Cardiac fibroblast (primary cell): ENCODE measurements around the gene RESP18.
A peak's percentile ranks its signal among the peaks of the same experiment; 100 is the strongest.

Experiments used
- DNase-seq, 2 donors: peaks; one replicate each; pipeline versions ENCODE4 v3.0.0 to v3.0.0-alpha.2; 2010; ENCODE audit warnings: low read depth in 2 of 2
- H3K4me3 ChIP-seq, 2 donors: replicated peaks in 1 of 2; 1 replicate in 1 of 2; 2 replicates in 1 of 2; pipeline ENCODE4 v1.5.1; 2011; ENCODE audit warnings: low read depth in 2 of 2, low read length in 2 of 2, mild to moderate bottlenecking in 2 of 2, moderate library complexity in 1 of 2
- CTCF ChIP-seq: IDR thresholded peaks from one replicate; pipeline ENCODE4 v1.5.1; 2011; ENCODE audit warnings: low read depth, mild to moderate bottlenecking, low read length, inconsistent platforms

RESP18 gene

GRCh38 chr2:219309278-219309677 is 23.3 kb downstream of the RESP18 start, which contains the start of gene PTPRN:
TSS of gene PTPRN (minus strand) at chr2:219309401. CDS start at chr2:219309332, 69 bp downstream.
- DNase-seq, result peak in 1 of 2 donors; percentile 54
- peak within 1 kb of the TSS in 1 of 2 donors; percentile 5 for H3K4me3 ChIP-seq
- TF ChIP-seq CTCF, result no peak

- peak; percentile 63 to 64 for DNase-seq
- H3K4me3 ChIP-seq, result peak overlapping the region in 1 of 2 donors; percentile 5
- TF ChIP-seq CTCF, result no peak
These were observed 24.1 kb downstream of the RESP18 start for GRCh38 chr2:219308142-219309101.

GRCh38 chr2:219306047-219306446 is 26.5 kb downstream of the RESP18 start:
- DNase-seq, result no peak
- no peak overlapping the region for H3K4me3 ChIP-seq
- TF ChIP-seq CTCF, result no peak

- no peak for TF ChIP-seq CTCF
- no peak overlapping the region for H3K4me3 ChIP-seq
- DNase-seq, result no peak
These were observed 28.3 kb downstream of the RESP18 start for GRCh38 chr2:219304223-219304622.

- no peak for TF ChIP-seq CTCF
- no peak overlapping the region for H3K4me3 ChIP-seq
- no peak for DNase-seq
These were observed 30.1 kb downstream of the RESP18 start for GRCh38 chr2:219302412-219302968.

GRCh38 chr2:219300022-219300421 is 32.5 kb downstream of the RESP18 start:
- no peak for DNase-seq
- TF ChIP-seq CTCF, result no peak
- no peak overlapping the region for H3K4me3 ChIP-seq
